ENCODE measurements around the gene TTC17. TPM values are rescaled to one million over a fixed set of nuclear protein-coding genes. Genes with fewer than 3 reads are reported as not detected.
A peak's percentile ranks its signal among the peaks of the same experiment; 100 is the strongest.

Gene TTC17
- total and polyA plus RNA-seq, 2 donors (not counting 1 experiment from before 2014, with no cell fraction given) = 68.7 to 176 TPM

- peak overlapping the region; percentile 97 for H3K27ac Mint-ChIP-seq
- Histone ChIP-seq H3K79me2 (ENCODE audit: control insufficient read depth, insufficient read depth, low read length) (peaks cover 81% of the 10 kb centered on the region), H3K9ac (ENCODE audit: low read length) (peak overlapping the region; percentile 93), H3K9me3 (ENCODE audit: control extremely low read depth in 1 of 3, control insufficient read depth in 2 of 3, insufficient read depth in 1 of 3, low read length in 2 of 3) (no peaks in the 10 kb centered on the region), H3K4me1 (ENCODE audit: control insufficient read depth in 2 of 2, insufficient read depth in 2 of 2, low read length in 2 of 2) (peaks cover 22 to 25% of the 10 kb centered on the region in 2 donors), H3K27me3 (replicated peaks in 1 of 4; ENCODE audit: control extremely low read depth in 1 of 4, control insufficient read depth in 3 of 4, insufficient read depth in 4 of 4, low read length in 3 of 4) (no peaks in the 10 kb centered on the region), H4K20me1 (ENCODE audit: control insufficient read depth, insufficient read depth, low read length, poor library complexity, severe bottlenecking) (peaks cover 16% of the 10 kb centered on the region), H3K4me2 (replicated peaks; ENCODE audit: low read depth, low read length, poor library complexity, severe bottlenecking) (peak overlapping the region; percentile 85), H2AFZ (ENCODE audit: insufficient read depth, low read depth, low read length, poor library complexity, severe bottlenecking) (no peak overlapping the region), H3K27ac (ENCODE audit: low read length in 2 of 2) (no peak overlapping the region), H3K4me3 (ENCODE audit: control extremely low read depth in 1 of 5, extremely low read depth in 1 of 5, insufficient read depth in 1 of 5, low read depth in 2 of 5, low read length in 4 of 5) (no peak overlapping the region), H3K36me3 (replicated peaks in 1 of 2; ENCODE audit: control extremely low read depth in 1 of 2, control insufficient read depth in 1 of 2, extremely low read depth in 1 of 2, insufficient read depth in 2 of 2, low read length in 1 of 2) (peaks cover 0 to 10% of the 10 kb centered on the region in 2 experiments)
- TF ChIP-seq, protein P1, sequence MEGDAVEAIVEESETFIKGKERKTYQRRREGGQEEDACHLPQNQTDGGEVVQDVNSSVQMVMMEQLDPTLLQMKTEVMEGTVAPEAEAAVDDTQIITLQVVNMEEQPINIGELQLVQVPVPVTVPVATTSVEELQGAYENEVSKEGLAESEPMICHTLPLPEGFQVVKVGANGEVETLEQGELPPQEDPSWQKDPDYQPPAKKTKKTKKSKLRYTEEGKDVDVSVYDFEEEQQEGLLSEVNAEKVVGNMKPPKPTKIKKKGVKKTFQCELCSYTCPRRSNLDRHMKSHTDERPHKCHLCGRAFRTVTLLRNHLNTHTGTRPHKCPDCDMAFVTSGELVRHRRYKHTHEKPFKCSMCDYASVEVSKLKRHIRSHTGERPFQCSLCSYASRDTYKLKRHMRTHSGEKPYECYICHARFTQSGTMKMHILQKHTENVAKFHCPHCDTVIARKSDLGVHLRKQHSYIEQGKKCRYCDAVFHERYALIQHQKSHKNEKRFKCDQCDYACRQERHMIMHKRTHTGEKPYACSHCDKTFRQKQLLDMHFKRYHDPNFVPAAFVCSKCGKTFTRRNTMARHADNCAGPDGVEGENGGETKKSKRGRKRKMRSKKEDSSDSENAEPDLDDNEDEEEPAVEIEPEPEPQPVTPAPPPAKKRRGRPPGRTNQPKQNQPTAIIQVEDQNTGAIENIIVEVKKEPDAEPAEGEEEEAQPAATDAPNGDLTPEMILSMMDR (IDR thresholded peaks at IDR 0.05) = no peak
- TF ChIP-seq EZH2 (IDR thresholded peaks at IDR 0.05; ENCODE audit: borderline replicate concordance, insufficient read depth, low read depth, low read length, poor library complexity, severe bottlenecking) = no peak
- DNase-seq (no peak), ATAC-seq (ENCODE audit: low read depth) (no peak)
- ChIA-PET POLR2A (no interaction called here), CTCF (interaction anchor here (1.5 kb wide), 1 partner anchor 49 kb away, joined by 8 read pairs; the partner anchor contains the start of gene API5)
- peaks cover 51% of the 10 kb centered on the region for H3K4me1 Mint-ChIP-seq
- no peaks in the 10 kb centered on the region for H3K9me3 Mint-ChIP-seq (ENCODE audit: insufficient read depth)
- intact Hi-C loops (cut with micrococcal nuclease) = no loop called here
- 40% methylated on average over 1 of the region's 1 CpG for WGBS (ENCODE audit: insufficient coverage)
- H3K27me3 Mint-ChIP-seq = no peaks in the 10 kb centered on the region
- H3K4me3 Mint-ChIP-seq = peak overlapping the region; percentile 91
Observed at GRCh38 chr11:43360361-43361032, 1.8 kb downstream of the TTC17 start.

DNA sequence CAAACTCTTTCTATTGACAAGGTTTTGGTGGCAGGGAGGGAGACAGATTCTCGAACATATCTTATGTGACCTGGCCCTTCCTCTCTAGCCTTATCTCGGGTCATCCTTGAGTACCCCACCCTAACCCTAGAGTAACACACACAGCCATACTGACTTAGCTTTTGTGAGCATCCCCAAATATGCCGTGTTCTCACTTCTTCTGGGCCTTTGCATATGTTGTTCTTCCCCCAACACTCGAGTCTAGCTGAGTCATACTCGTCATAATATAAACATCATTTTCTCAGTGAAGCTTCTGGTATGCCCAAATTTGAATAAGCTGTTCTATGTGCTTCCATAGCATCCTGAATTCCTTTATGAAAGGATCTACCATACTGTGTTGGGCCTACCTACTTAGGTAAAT lies 8.0 kb downstream of the TTC17 start:
- ATAC-seq (ENCODE audit: low read depth) = no peak
- Histone ChIP-seq H3K27ac (ENCODE audit: low read length in 2 of 2) (peak overlapping the region in 1 of 2 donors; percentile 47), H3K4me1 (ENCODE audit: control insufficient read depth in 2 of 2, insufficient read depth in 2 of 2, low read length in 2 of 2) (peaks cover 15 to 16% of the 10 kb centered on the region in 2 donors), H3K4me2 (replicated peaks; ENCODE audit: low read depth, low read length, poor library complexity, severe bottlenecking) (no peak overlapping the region), H3K27me3 (replicated peaks in 1 of 4; ENCODE audit: control extremely low read depth in 1 of 4, control insufficient read depth in 3 of 4, insufficient read depth in 4 of 4, low read length in 3 of 4) (no peaks in the 10 kb centered on the region), H3K4me3 (ENCODE audit: control extremely low read depth in 1 of 5, extremely low read depth in 1 of 5, insufficient read depth in 1 of 5, low read depth in 2 of 5, low read length in 4 of 5) (no peak overlapping the region), H3K36me3 (replicated peaks in 1 of 2; ENCODE audit: control extremely low read depth in 1 of 2, control insufficient read depth in 1 of 2, extremely low read depth in 1 of 2, insufficient read depth in 2 of 2, low read length in 1 of 2) (peaks cover 0 to 13% of the 10 kb centered on the region in 2 experiments), H3K9ac (ENCODE audit: low read length) (peak overlapping the region; percentile 4), H2AFZ (ENCODE audit: insufficient read depth, low read depth, low read length, poor library complexity, severe bottlenecking) (no peak overlapping the region), H3K9me3 (ENCODE audit: control extremely low read depth in 1 of 3, control insufficient read depth in 2 of 3, insufficient read depth in 1 of 3, low read length in 2 of 3) (no peaks in the 10 kb centered on the region), H4K20me1 (ENCODE audit: control insufficient read depth, insufficient read depth, low read length, poor library complexity, severe bottlenecking) (peaks cover 70% of the 10 kb centered on the region), H3K79me2 (ENCODE audit: control insufficient read depth, insufficient read depth, low read length) (peaks cover 100% of the 10 kb centered on the region)
- DNase-seq = no peak
- POLR2A ChIA-PET = no interaction called here
- WGBS (ENCODE audit: insufficient coverage) = 74% methylated on average over 4 of the region's 5 CpGs
- CTCF ChIA-PET = no interaction called here
- Mint-ChIP-seq H3K27me3 (no peaks in the 10 kb centered on the region), H3K4me1 (peaks cover 45% of the 10 kb centered on the region), H3K4me3 (no peak overlapping the region), H3K27ac (no peak overlapping the region), H3K9me3 (ENCODE audit: insufficient read depth) (no peaks in the 10 kb centered on the region)
- no peak for TF ChIP-seq EZH2 (IDR thresholded peaks at IDR 0.05; ENCODE audit: borderline replicate concordance, insufficient read depth, low read depth, low read length, poor library complexity, severe bottlenecking)
- TF ChIP-seq, protein P1 (IDR thresholded peaks at IDR 0.05) = no peak
- intact Hi-C loops (cut with micrococcal nuclease) = no loop called here
